ENCODE measurements around the gene REV1. TPM values are rescaled to one million over a fixed set of nuclear protein-coding genes. Genes with fewer than 3 reads are reported as not detected.
"Not testable (repeated sequence)": the region's sequence is repeated elsewhere in the genome, so short reads cannot be mapped to it uniquely, and the experiment has no call there.

The REV1 gene
- total RNA-seq, 1 donor from 2014 or later = 55.3 TPM

- no peak for TF ChIP-seq CTCF (IDR thresholded peaks at IDR 0.05)
- intact Hi-C loops (cut with DNase I) = no loop called here
- H3K27ac ChIP-seq = no peak overlapping the region
- H3K4me3 ChIP-seq = no peak overlapping the region
- H3K27me3 ChIP-seq = no peaks in the 10 kb centered on the region
- no peaks in the 10 kb centered on the region for H3K4me1 ChIP-seq
- DNase-seq (no peak), ATAC-seq (no peak)
- H3K9me3 ChIP-seq = no peaks in the 10 kb centered on the region
- H3K36me3 ChIP-seq = peaks cover 94% of the 10 kb centered on the region
Observed at GRCh38 chr2:99365661-99366060, 124.2 kb downstream of the REV1 start.

- no peaks in the 10 kb centered on the region for H3K9me3 ChIP-seq
- DNase-seq (no peak), ATAC-seq (no peak)
- H3K27ac ChIP-seq = no peak overlapping the region
- H3K4me1 ChIP-seq = no peaks in the 10 kb centered on the region
- no peaks in the 10 kb centered on the region for H3K27me3 ChIP-seq
- TF ChIP-seq CTCF (IDR thresholded peaks at IDR 0.05) = no peak
- H3K36me3 ChIP-seq = peaks cover 13% of the 10 kb centered on the region
- intact Hi-C loops (cut with DNase I) = no loop called here
- no peak overlapping the region for H3K4me3 ChIP-seq
Observed at GRCh38 chr2:99356853-99357252, 133.0 kb downstream of the REV1 start.

- H3K9me3 ChIP-seq; H3K36me3 ChIP-seq; H3K4me1 ChIP-seq; H3K4me3 ChIP-seq; H3K27me3 ChIP-seq; ATAC-seq; H3K27ac ChIP-seq; intact Hi-C loops (cut with DNase I); DNase-seq: not testable (repeated sequence)
Observed at GRCh38 chr2:99354825-99355224, 135.0 kb downstream of the REV1 start.

- ATAC-seq = no peak
- Histone ChIP-seq H3K9me3 (no peaks in the 10 kb centered on the region), H3K4me1 (peaks cover 7% of the 10 kb centered on the region), H3K36me3 (no peaks in the 10 kb centered on the region), H3K4me3 (no peak overlapping the region), H3K27ac (no peak overlapping the region), H3K27me3 (no peaks in the 10 kb centered on the region)
- no peak for DNase-seq
- intact Hi-C loops (cut with DNase I) = no loop called here
- no peak for TF ChIP-seq CTCF (IDR thresholded peaks at IDR 0.05)
Observed at GRCh38 chr2:99354070-99354469, 135.7 kb downstream of the REV1 start.

Other genes with a start within 250 kb of the REV1 start
- not detected for gene LYG2, start 234.4 kb downstream of the REV1 start, total RNA-seq
- gene LYG1, start 188.8 kb downstream of the REV1 start, total RNA-seq = 1.4 TPM
- 21.9 TPM for gene TXNDC9, start 153.7 kb downstream of the REV1 start, total RNA-seq
- gene EIF5B, start 152.6 kb downstream of the REV1 start, total RNA-seq = 30.4 TPM

All from upper lobe of right lung (tissue), 1 donor.